Fibroblast of skin of abdomen (primary cell): ENCODE measurements around the gene CASQ2.

ENCODE experiments used
- DNase-seq: peaks from one replicate; pipeline ENCODE4 v3.0.0-alpha.2; 2013

Gene CASQ2

DNA sequence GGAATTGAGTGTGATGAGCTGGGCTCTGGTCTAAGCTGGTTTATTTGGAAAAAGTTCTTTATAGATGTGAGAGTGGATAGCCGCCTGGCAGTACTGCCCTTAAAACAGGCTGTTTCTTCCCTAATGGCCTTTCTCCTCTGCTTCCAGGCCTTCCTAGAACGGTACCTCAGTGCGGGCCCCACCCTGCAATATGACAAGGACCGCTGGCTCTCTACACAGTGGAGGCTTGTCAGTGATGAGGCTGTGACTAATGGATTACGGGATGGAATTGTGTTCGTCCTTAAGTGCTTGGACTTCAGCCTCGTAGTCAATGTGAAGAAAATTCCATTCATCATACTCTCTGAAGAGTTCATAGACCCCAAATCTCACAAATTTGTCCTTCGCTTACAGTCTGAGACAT, 77.5 kb downstream of the CASQ2 start:
- DNase-seq = no peak

DNA sequence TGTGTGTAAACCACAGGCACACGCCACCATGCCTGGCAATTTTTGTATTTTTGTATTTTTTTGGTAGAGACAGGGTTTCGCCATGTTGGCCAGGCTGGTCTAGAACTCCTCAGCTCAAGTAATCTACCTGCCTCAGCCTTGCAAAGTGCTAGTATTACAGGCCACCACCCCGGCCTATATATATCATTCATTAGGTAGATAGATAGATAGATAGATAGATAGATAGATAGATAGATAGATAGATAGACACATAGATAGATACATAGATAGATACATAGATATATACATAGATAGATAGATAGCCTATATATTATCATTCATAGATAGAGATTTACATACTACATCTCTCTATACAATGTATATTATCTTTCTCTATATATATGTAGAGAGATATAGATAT, 80.8 kb downstream of the CASQ2 start:
- no peak for DNase-seq

DNA sequence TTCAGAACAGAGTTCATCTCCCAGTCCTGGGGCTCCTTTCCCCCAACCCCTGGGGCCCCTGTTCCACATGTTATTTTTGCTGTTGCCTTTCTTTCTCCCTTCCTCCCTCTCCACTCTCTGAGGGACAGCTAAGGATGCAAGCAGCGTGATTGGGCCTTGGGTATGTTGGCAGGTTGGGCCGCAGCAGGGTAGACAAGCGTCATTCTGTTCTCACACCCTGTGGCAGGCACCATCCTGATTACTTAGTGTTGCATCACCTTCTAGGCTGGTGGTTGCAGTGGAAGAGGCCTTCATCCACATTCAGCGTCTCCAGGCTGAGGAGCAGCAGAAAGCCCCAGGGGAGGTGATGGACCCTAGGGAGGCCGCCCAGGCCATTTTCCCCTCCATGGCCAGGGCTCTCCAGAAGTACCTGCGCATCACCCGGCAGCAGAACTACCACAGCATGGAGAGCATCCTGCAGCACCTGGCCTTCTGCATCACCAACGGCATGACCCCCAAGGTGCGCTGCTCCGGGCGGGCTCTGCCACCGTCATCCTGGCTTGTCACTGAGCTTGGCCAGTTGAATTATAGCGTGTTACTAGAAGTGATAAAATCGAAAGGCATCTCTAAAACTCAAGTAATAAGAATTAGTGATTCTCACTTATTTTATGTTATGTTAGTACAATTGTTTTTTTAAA, 83.3 kb downstream of the CASQ2 start:
- no peak for DNase-seq

DNA sequence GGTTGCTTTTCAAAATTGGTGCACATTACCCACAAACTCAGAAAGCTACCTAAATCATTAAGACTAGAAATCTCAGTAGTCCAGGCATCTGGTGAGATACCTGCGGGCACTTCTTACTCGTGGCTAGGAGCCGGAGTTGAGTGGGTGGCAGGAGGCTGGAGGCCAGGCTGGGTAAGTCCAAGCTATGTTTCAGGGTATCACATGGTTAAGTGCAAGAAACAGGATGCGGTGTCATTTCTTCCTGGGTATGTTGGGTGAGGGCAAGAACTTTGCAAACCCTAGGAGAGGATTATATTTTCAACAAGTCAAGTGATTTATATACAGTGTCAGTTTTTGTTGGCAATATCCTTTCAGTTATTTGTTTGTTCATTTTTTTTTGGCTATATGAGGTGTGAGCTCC, 85.7 kb downstream of the CASQ2 start:
- DNase-seq = no peak

DNA sequence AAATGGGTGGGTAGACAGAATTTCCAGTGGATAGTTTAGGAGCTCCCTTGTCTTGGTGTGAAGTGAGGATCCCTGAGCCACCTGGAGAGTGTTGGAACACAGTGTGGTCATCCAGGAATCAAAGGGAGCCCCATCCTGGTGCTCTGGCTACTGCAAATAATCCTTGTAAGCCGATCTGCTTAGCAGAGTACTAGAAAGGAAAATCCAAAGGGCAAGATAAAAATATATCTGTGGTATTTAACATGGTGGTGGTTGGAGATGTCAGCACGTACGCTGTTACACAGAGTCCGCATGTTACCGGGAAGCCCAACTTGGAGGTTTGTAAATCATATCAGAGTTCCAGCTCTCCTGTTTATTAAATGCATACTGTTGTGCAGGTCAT, 87.8 kb downstream of the CASQ2 start:
- DNase-seq = no peak

DNA sequence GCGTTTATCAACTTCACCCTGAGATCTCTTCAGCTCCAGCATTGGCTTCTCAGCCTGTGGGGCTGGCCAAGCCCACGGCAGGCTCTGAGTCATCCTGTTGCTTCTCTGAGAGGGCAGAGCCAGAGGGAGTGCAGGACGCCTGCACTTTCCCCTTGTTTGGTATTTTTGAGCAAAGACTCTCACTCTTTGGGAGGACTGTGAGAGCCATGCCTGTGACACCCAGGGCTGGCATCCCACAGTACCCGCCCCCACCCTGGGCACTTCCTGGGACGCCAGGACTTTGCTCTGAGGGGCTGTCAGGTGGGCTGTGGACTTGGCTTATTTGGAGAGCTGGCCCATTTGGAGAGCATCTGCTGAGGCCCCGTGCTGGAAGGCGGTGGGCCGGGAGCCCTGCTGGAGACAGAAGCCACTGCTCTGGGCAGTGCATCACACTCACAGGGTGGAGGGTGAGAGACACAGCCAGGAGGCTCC, 89.3 kb downstream of the CASQ2 start:
- DNase-seq = peak; percentile 62

DNA sequence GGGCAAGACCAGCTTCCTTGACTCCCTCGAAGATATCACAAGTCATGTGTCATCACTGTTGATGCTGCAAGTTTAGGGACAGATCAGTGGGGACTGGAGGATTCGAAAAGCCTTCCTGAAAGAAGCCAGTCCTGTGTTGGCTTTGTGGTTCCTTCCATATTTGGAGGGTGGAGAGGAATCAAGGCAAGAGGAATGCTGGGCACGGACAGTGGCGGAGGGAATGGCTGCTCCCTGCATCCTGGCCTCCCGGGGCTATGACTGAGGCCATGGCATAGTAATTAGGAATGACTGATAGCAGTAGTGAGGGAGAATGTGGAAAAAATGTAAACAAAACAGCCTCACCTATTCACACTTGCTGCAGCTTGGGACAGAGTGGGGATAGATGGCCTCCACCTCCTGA, 90.4 kb downstream of the CASQ2 start:
- DNase-seq = no peak

DNA sequence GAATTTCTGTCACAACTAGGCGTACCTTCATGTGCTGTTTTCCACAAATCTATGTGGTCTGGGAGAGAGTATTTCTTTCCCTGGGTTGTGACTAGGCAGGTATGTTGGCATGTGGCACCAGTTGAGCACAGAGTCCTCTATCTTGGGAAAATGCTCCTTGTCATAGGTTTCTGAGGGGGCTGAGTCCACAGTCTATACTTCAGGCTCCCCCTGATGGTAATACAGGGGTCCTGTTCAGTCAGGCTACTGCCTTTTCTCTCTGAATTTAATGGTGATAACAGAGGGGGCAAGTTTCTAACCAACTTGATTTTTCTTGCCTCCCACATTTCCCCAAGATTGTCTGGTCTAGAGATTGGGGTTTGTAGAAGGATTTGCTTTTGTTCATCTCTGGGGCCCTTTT, 90.9 kb downstream of the CASQ2 start:
- DNase-seq = no peak

DNA sequence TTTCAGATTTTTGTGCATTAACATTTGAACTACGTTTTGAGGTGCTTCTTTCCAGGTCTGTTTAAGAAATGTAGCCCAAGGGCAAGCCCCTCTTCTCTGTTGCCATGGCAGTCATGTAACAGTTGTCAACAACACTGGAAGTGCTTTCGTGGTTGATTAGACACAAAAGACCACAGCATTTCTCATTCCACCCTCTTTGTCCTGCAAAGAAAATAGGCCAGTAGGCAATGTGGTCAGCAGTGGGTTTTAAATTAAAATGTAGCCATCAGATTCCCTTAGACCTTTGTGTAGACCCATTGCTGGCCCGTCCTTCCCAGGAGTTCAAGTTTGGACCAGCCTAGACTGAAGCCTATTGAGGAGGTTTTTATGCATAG, 91.3 kb downstream of the CASQ2 start:
- DNase-seq = peak; percentile 29

DNA sequence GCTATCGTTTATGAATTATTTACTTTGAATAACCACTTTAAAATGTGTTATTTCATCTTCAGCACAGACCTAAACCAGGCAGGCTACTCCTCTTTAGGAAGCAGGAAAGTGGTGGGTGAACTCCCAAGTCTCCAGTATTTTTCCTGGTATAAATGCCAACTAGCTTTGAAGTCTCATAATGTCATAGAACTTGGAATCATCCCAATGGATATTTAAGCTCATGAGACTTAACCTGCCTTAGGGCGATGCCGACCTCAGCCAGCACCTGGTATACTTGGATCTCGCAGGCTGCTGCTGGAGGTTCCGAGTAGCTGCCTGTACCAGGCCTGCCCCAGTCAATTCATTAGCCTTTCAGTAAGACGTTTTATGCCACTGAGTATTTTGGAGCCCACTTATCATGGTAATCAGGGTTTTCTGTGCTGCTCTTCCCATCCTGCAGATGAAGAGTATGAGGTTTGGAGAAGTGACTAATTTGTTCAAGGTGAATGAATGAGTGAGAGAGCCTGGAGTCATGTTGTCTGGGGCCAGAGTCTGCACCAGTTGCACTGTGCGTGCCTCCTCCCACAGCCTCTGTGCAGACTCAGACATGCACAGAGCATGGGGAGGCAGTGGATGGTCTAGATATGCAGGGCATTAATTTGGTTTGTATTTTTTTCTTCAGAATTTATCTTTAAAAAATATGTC, 91.9 kb downstream of the CASQ2 start:
- no peak for DNase-seq

DNA sequence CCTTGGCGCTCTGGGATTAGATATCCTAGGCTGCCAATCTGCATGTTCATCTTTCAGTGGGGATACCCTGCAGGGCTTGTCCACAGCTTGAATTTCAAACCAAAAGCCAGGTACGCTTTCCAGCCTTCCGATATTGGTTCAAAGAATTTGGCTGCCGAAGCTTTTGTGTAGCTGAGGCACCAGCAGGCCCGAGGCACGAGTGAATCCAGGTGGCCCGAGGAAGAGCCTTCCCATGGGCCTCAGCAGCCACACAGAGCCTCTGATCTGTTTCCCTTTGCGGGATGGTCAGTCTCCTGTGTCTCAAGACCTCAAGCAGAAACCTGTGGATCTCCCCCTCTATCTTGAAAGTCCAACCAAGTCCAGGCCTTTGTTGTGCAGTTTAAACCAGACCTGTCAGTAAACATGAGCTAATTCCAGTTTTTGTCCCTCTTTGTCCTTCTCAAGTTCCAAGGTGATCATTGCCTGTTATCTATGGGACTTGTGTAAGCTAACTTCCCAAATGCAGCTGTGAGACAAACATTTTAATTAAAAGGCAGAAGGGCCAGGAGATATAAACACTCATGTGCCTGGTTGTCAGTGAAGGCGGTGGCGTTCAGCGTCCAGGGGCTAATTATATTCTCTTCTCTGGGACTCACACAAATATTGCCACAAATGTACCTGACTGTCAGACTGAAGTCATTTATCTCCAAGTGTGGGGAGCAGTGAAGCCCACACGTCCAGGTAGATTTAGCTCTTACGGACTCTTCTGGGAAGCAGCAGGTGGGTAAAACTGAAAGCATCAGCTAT, 96.1 kb downstream of the CASQ2 start:
- no peak for DNase-seq

DNA sequence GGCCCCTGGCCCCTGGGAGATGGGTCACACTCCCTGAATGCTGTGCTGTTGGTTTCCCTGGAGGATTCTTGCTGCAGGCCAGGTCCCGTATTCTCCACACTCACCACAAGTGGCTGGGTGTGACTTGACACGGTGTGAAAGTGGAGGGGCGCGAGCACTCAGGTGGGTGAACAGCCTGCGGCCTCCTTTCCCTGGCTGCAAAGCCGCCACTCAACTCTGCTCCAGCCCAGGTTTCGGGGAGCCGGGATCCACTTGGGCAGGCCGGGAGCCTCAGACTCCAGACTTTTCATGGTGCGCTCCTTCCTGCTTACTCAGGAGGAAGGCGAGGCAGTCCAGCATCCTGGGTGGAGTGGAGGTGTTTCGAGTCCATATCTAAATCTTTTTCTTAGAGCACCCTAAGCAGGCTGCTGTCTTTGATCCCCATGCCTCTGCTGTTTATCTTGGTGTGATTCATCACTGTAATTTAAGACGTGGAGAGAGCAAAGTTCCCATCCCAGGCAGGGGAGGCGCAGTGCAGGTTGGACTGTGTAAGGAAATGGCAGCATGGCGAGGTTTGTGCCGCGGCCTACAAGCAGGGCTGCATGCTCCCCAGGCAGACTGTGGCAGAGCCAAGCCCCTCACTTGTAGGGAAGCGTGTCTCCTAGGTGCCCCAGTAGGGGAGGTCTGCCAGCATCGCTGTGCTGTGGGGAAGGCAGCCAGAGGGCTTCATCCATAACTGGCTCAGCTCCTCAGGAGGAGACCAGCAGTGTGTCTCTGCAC, 97.2 kb downstream of the CASQ2 start:
- DNase-seq = peak; percentile 23

DNA sequence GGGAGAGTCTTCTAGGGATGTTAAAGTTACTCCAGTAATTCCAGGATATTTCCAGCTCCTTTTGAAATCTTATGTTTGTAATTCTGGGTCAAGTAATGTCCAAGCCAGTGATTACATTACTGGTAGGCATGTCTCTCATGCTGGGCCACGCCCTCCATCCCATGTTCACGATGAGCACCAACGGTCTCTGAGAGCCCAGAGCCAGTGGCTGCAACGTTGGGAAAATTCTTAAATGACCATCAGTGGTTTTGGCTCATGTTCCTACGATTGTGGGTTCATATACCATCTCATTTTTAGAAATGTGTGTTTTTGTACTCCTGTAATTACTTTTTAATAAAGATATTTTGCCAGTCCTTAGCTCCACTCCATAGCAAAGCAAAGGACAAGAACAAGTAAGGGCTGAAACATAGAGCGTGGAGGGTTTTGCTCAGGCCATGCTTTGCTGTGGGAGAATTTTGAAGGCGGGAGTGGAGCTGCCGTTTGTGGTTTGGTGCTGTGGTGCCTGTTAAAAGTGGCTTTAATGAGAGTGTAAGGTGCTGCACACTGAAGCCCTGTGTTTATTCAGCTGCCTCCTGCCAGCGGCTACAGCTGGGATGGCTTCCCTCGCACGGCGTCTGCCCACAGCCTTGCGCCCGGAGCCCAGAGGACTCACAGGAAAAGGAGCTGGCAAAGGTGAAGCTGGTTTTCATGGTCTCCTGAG, 97.9 kb downstream of the CASQ2 start:
- no peak for DNase-seq

DNA sequence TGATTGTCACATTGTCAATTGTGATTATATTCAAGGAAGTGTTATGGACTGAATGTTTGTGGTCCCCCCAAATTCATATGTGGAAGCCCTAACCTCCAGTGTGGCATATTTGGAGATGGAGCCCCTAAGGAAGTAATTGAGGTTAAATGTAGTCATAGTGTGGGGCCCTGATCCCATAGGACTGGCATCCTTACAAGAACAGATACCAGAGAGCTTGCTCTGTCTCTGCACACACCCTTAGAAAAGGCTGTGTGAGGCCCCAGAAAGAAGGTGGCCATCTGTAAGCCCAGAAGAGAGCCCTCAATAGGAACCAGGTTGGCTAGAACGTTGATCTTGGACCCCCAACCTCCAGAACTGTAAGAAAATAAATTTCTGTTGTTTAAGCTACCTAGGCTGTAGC, 98.6 kb downstream of the CASQ2 start:
- DNase-seq = peak; percentile 38

DNA sequence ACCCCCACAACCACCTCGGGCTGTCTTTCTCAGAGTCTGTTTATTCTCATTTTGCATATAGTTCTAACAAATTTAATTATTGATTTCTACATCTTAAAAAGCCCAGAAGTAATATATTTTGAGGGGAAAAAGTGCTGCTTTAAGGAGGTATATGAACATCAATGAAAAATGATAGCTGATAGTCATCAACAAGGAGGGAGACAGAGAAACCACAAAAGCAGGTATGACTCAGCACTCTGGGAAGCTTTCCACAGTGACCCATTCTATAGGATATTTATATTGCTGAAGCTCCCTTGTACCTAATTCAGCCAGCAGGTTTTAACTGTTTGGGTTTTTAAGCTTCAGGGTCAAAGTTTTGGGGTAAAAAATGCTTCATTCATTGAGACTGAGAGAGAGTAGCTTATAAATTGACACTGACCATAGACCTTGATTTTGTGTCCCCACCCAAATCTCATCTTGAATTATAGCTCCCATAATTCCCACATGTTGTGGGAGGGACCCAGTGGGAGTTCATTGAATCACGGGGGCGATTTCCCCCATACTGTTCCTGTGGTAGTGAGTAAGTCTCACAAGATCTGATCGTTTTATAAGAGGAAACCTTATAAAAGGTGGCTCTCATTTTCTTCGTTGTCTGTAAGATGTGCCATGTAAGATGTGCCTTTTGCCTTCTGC, 99.4 kb downstream of the CASQ2 start:
- DNase-seq = peak; percentile 92

DNA sequence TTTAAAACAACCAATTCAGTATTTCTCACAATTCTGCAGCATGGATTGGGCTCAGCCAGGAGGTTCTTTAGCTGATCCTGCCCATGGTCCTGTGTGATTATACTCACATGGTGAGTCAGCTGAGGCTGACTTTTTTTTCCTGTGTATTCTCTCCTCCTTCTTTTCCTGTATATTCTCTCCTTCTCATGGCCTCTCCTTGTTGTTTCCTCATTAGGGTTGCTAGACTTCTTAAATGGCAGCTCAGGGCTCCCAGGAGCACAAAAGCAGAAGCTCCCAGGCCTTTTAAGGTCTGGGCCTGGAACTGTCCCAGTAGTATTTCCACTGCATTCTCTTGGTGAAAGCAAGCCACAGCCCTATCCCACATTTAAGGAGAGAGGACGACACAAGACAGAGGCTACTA, 99.9 kb downstream of the CASQ2 start:
- DNase-seq = peak; percentile 90

DNA sequence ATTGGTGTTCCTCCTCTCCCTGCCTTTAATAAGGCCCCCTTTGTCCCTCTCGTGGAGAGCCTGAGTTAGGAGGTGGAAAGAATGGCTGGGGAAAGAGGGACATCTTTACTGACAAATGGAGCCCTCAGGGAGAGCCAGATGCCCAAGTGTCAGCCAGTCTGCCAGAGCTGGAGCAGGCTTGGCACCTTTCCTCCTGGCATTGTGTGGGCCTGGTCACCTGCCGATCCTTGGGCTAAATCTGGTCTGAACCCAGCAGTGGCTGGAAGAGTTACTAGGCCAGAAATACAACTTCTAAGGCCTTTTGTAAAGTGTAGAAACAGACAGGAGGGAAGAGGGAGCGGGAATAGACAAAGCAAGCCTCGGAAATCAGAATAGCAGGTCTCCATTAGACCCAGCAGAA, 101.8 kb downstream of the CASQ2 start:
- DNase-seq = no peak

DNA sequence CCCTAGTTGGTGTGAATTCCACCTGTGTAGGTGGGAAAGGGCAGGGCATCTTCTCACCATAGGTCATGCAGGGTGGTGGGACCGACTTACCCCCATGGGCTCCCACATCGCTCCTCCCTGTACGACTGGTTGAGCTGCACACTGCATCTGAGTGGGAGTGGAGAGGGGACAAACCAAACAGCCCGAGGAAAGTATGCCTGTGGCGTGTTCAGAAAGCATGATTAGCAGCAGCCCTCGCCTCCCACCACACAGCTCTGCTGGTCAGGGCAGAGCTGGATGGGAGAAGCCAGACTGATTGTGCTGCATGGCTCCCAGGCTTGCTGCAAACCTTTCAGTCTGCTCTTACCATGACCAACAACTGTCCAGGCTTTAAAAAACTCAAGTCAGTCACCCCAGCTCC, 102.3 kb downstream of the CASQ2 start:
- no peak for DNase-seq

DNA sequence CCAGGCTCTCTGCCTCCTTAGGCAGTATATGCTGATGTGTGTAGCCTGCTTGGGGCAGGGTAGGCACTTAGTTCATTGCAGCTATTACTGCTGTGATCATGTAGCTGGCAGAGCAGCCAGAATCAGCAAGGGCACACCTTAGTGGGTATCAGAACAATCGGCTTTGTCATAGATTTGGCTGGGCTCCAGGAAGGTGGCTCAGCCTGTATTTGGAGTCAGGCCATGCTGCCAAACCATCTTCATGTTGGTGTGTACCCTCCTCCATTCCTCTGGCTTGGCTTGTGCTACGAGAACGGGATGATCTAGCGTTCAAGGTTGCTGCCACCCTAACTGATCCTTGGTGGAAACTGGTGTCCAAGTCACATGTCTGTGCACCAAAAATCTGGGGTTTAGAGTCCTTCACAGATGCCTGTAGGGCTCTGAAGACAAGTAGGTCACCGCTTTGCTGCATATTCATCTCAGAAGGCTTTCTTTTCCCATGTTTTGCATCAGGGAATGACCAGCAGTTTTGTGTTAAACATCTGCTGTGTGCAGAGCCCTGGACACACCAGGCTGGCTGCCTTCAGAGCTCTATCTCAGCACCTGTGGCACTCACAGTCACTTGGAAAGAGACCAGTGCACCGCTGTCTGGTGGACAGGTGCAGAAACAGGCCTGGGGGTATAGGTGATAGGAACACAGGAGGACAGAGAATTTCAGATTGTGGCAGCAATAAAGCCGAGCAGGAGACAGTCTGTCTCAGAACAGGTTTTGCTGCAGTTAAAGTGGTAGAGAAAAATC, 103.0 kb downstream of the CASQ2 start:
- no peak for DNase-seq

DNA sequence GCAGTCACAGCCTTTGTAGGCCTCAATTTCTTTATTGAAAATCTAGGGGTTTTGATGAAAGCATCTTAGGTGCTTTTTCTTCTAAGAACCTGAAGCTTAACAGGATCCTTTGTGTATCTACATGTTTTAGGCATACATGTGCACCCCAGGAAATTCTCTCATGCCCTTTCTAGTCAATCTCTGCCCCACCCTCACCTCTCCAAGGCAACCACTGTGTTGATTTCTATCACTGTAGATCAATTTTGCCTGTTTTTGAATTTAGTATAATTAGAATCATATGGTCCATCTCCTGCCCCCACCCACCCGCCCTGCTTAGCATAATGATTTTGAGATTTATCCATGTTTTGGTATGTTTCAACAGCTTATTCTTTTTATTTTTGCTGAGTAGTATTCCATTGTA, 107.4 kb downstream of the CASQ2 start:
- DNase-seq = no peak

DNA sequence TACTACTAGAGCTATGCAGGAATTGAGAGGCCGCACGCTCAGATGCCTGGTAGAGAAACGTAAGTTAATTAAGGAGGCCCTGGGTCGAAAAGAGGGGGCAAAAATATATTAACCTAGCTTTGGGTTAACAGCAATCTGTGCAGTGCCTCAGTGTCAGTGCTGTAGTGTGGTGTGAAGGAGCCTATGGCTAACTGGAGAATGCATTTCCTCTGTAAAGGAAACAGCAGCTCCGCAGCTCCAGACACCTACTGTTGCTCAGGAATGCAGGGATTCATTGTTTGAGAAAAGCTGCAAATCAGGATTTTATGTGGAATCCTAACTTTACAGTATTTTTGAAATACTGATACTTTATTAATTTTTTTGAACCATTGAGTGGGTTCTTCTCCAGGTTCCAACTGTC, 108.4 kb downstream of the CASQ2 start:
- no peak for DNase-seq
